SU-DHL-6 (cell line): ENCODE results near the gene EXOC3L1.

ENCODE experiments used
- H2AFZ ChIP-seq: fragments of 200-600 bp; sonication (generic); 2 replicates; pipeline ENCODE4 v1.6.1; 2014; ENCODE audit warnings: low read depth, mild to moderate bottlenecking, moderate library complexity, mixed read lengths, antibody characterized with exemption, low read length; ENCODE audit not compliant: severe bottlenecking
- H3F3A ChIP-seq: fragments of 200-600 bp; shearing (Covaris generic); 2 replicates; pipeline ENCODE4 v1.6.0; 2016; ENCODE audit warnings: antibody characterized with exemption, mild to moderate bottlenecking; ENCODE audit not compliant: insufficient read depth
- H3K27ac ChIP-seq: fragments of 200-600 bp; sonication (generic); 2 replicates; pipeline ENCODE4 v1.5.1; 2016; ENCODE audit warnings: low read depth, mild to moderate bottlenecking, low read length, moderate library complexity, mixed read lengths
- H3K27me3 ChIP-seq: fragments of 200-600 bp; sonication (generic), shearing (Covaris generic); 2 replicates; pipeline ENCODE4 v1.6.0; 2014; ENCODE audit warnings: mild to moderate bottlenecking, low read length
- H3K36me3 ChIP-seq: fragments of 200-600 bp; sonication (generic); 2 replicates; pipeline ENCODE4 v1.6.1; 2014; ENCODE audit warnings: mild to moderate bottlenecking, low read length, mixed read lengths
- H3K4me2 ChIP-seq: fragments of 300-600, 200-600 bp; shearing (Covaris generic), sonication (generic); 2 replicates; pipeline ENCODE4 v1.6.0; 2014; ENCODE audit warnings: low read length, low read depth, mild to moderate bottlenecking; ENCODE audit not compliant: poor library complexity, severe bottlenecking
- H3K4me3 ChIP-seq: fragments of 200-600 bp; sonication (generic); 2 replicates; pipeline ENCODE4 v1.5.1; 2014; ENCODE audit warnings: antibody characterized with exemption, low read length, mild to moderate bottlenecking, mixed read lengths; ENCODE audit not compliant: insufficient read depth, poor library complexity, severe bottlenecking
- H3K79me2 ChIP-seq: fragments of 200-600 bp; sonication (generic); 2 replicates; pipeline ENCODE4 v1.6.1; 2014; ENCODE audit warnings: mild to moderate bottlenecking, low read length, moderate library complexity; ENCODE audit not compliant: insufficient read depth
- H3K9ac ChIP-seq: fragments of 200-600 bp; sonication (generic); 2 replicates; pipeline ENCODE4 v1.7.0; 2014; ENCODE audit warnings: mild to moderate bottlenecking, low read length
- H3K9me2 ChIP-seq: fragments of 200-600 bp; sonication (generic); replicated peaks from 2 replicates; pipeline ENCODE4 v1.6.1; 2014; ENCODE audit warnings: low read length; ENCODE audit not compliant: insufficient read depth
- H3K9me3 ChIP-seq: fragments of 200-600 bp; sonication (generic); 2 replicates; pipeline ENCODE4 v1.6.1; 2014; ENCODE audit warnings: low read length, mixed read lengths; ENCODE audit not compliant: insufficient read depth
- H4K20me1 ChIP-seq: fragments of 200-600 bp; sonication (generic); 2 replicates; pipeline ENCODE4 v1.6.1; 2014; ENCODE audit warnings: low read depth, mild to moderate bottlenecking, antibody characterized with exemption, low read length, moderate library complexity, mixed read lengths
- EZH2phosphoT487 ChIP-seq: fragments of 200-600 bp; sonication (generic), shearing (Covaris generic); conservative IDR thresholded peaks from 2 replicates; pipeline ENCODE4 v1.6.1; 2018; ENCODE audit warnings: mild to moderate bottlenecking, antibody characterized with exemption, low read length, moderate library complexity, mixed read lengths
- TF ChIP-seq, protein P1 (sequence below): fragments of 200-600 bp; sonication (generic); IDR thresholded peaks from one replicate; pipeline ENCODE4 v1.5.1; 2017; ENCODE audit warnings: antibody characterized with exemption, mild to moderate bottlenecking, low read length, moderate library complexity; ENCODE audit not compliant: insufficient read depth, poor library complexity, severe bottlenecking

EXOC3L1 gene

DNA sequence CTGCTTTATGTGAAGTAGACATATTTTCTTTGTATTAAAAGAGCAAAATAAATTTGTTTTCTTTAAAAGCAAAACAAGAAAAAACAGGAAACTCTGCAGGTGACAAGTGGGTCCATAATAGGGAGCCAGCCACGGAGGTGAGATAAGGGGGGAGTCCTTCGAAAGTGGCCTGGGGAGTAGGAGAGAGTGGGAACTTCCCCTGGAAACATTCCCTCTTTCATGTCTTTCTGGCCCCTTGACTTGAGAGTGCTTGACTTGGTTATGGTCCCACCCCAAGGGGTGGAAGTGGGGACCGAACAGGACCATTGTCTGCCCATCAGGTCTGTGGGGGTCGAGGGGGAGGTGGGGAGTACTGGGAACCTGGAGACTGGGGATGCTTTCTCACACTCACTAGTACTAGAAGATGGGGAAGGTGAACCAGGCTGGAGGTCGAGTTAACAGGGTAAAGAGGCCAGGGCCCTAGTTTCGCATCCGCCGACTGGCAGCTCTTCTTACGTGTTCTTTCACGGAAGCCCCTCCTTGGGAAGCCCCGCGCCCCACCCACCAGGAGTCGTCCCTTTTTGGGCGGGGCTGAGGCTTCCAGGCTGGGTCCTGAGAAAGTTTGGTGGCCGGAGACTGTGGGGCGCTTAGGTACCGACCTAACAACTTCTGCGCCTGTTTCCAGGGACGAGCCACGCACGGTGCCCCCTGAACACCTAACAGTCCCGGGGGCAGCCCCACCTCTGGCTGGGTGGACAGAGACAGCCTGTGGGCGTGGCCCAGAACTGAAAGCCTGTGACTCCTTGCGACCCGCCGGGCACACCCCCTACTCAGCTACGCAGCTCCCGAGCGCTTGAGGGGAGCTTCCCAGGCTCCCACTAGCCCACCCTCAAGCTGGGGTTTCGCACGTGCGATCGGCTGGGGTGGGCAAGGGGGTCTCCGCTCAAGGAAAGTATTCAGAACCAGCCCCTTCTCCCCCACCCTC lies 31.0 kb downstream of the EXOC3L1 start:
- H3K4me3 ChIP-seq, result peak overlapping the region; percentile 88
- TF ChIP-seq, protein P1, sequence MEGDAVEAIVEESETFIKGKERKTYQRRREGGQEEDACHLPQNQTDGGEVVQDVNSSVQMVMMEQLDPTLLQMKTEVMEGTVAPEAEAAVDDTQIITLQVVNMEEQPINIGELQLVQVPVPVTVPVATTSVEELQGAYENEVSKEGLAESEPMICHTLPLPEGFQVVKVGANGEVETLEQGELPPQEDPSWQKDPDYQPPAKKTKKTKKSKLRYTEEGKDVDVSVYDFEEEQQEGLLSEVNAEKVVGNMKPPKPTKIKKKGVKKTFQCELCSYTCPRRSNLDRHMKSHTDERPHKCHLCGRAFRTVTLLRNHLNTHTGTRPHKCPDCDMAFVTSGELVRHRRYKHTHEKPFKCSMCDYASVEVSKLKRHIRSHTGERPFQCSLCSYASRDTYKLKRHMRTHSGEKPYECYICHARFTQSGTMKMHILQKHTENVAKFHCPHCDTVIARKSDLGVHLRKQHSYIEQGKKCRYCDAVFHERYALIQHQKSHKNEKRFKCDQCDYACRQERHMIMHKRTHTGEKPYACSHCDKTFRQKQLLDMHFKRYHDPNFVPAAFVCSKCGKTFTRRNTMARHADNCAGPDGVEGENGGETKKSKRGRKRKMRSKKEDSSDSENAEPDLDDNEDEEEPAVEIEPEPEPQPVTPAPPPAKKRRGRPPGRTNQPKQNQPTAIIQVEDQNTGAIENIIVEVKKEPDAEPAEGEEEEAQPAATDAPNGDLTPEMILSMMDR, result no peak
- TF ChIP-seq EZH2phosphoT487, result no peak
- H3K27ac ChIP-seq, result no peak overlapping the region
- H3K79me2 ChIP-seq, result no peaks in the 10 kb centered on the region
- no peaks in the 10 kb centered on the region for H4K20me1 ChIP-seq
- H3K9me2 ChIP-seq, result no peaks in the 10 kb centered on the region
- no peaks in the 10 kb centered on the region for H3K36me3 ChIP-seq
- no peaks in the 10 kb centered on the region for H3K9me3 ChIP-seq
- peak overlapping the region; percentile 84 for H2AFZ ChIP-seq
- peaks cover 16% of the 10 kb centered on the region for H3F3A ChIP-seq
- peak overlapping the region; percentile 83 for H3K9ac ChIP-seq
- no peaks in the 10 kb centered on the region for H3K27me3 ChIP-seq
- H3K4me2 ChIP-seq, result peak overlapping the region; percentile 78

DNA sequence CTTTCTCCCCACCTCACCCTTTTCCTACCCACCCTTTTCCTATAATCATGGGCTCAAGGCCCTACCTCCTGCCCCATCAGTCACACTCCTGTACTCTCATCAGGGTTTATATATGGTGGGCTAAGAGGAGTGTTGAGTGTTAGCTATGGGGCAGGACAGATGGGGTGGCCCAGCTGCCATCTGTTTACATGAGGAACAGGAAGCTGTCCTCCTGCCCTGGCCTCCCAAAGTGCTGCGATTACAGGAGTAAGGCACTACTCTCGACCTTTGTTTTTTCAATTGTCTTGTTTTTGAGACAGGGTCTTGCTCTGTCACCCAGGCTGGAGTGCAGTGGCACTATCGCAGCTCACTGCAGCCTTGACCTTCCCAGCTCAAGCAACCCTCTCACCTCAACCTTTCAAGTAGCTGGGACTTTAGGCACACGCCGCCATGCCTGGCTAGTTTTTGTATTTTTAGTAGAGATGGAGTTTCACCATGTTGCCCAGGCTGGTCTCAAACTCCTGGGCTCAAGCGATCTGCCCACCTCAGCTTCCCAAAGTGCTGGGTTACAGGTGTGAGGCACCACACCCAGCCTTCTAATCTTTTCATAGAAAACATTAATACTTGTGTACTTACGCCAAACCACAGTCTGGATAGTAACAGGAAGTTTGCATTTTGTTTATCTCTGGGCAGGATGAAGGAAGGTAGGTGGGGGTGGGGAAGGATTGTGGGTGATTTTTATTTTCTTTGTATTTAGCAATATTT lies 31.9 kb downstream of the EXOC3L1 start:
- H3K4me2 ChIP-seq, result peak overlapping the region; percentile 78
- no peak for TF ChIP-seq EZH2phosphoT487
- TF ChIP-seq, protein P1, result no peak
- no peaks in the 10 kb centered on the region for H3K27me3 ChIP-seq
- no peak overlapping the region for H2AFZ ChIP-seq
- no peaks in the 10 kb centered on the region for H4K20me1 ChIP-seq
- H3F3A ChIP-seq, result peaks cover 16% of the 10 kb centered on the region
- H3K9me3 ChIP-seq, result no peaks in the 10 kb centered on the region
- H3K79me2 ChIP-seq, result no peaks in the 10 kb centered on the region
- H3K9ac ChIP-seq, result no peak overlapping the region
- no peak overlapping the region for H3K4me3 ChIP-seq
- no peaks in the 10 kb centered on the region for H3K9me2 ChIP-seq
- no peak overlapping the region for H3K27ac ChIP-seq
- no peaks in the 10 kb centered on the region for H3K36me3 ChIP-seq

DNA sequence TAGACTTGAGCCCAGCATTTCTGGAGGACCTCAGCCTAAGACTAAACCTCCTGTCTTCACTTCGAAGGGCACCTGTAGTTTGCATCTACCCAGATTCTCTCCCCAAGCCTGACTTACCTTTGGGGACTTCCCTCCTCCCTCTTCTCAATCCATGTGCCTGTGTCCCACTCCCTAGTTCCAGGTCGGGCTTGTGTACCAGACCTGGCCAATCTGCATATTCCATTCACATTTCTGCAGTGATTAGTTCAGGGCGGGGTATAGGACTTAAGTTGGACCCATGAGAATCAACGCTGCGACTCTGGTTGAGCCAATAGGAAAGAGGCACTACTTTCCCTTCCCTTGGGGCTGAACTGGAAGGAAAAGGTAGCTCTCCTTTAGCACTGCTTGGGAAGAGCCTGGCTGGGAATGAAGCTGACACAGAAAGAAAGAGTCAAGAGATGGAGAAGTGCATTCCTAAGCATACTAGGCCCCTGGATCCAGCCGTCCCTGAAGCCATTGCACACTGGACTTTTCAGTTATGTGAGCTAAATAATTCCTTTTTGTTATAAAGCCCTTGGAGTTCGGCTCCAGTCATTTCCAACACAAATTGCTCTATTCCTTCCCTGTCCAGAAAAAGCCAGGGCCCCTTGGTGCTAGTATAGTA lies 32.7 kb downstream of the EXOC3L1 start:
- H3K4me3 ChIP-seq, result no peak overlapping the region
- H3K27ac ChIP-seq, result no peak overlapping the region
- H3K4me2 ChIP-seq, result no peak overlapping the region
- no peak overlapping the region for H2AFZ ChIP-seq
- H3F3A ChIP-seq, result peaks cover 16% of the 10 kb centered on the region
- TF ChIP-seq, protein P1, result no peak
- no peaks in the 10 kb centered on the region for H3K9me3 ChIP-seq
- H4K20me1 ChIP-seq, result no peaks in the 10 kb centered on the region
- H3K79me2 ChIP-seq, result no peaks in the 10 kb centered on the region
- H3K9ac ChIP-seq, result no peak overlapping the region
- no peaks in the 10 kb centered on the region for H3K9me2 ChIP-seq
- H3K27me3 ChIP-seq, result no peaks in the 10 kb centered on the region
- H3K36me3 ChIP-seq, result no peaks in the 10 kb centered on the region
